Muscle of leg (tissue), 11 donors: Measurements from ENCODE around the gene OSBPL6. TPM values are rescaled to one million over a fixed set of nuclear protein-coding genes. Genes with fewer than 3 reads are reported as not detected.

Experiments used
- DNase-seq: peaks from one replicate; pipeline ENCODE4 v3.0.0; 2013
- H3K27ac ChIP-seq: one replicate; pipeline ENCODE4 v1.5.1; 2013; ENCODE audit warnings: mild to moderate bottlenecking, low read length, control low read depth
- H3K27me3 ChIP-seq: one replicate; pipeline ENCODE4 v1.6.1; 2013; ENCODE audit warnings: low read length; ENCODE audit not compliant: control insufficient read depth, insufficient read depth
- H3K36me3 ChIP-seq: one replicate; pipeline ENCODE4 v1.6.1; 2013; ENCODE audit warnings: low read length; ENCODE audit not compliant: control insufficient read depth, insufficient read depth
- H3K4me1 ChIP-seq: one replicate; pipeline ENCODE4 v1.6.1; 2013; ENCODE audit warnings: low read length; ENCODE audit not compliant: control insufficient read depth, insufficient read depth
- H3K4me3 ChIP-seq: one replicate; pipeline ENCODE4 v1.5.1; 2013; ENCODE audit warnings: low read length, control low read depth
- H3K9me3 ChIP-seq: replicated peaks from 2 replicates; pipeline ENCODE4 v1.6.1; 2013; ENCODE audit warnings: low read depth, low read length; ENCODE audit not compliant: control insufficient read depth
- WGBS: methylation state at CpG from one replicate; pipeline ENCODE4 v1.1.5; 2013; ENCODE audit warnings: missing lambda C conversion rate; ENCODE audit not compliant: insufficient coverage; 5-methylcytosine and 5-hydroxymethylcytosine counted together
- polyA plus RNA-seq, 8 donors: library from polyadenylated mRNA; unstranded; fragments of 120-200 nt; gene quantifications; one replicate each; pipeline versions ENCODE4 v1.2.1 to v1.2.3, GENCODE V29; 2013; ENCODE audit warnings: inconsistent platforms in 1 of 8, low replicate concordance in 1 of 8; ENCODE audit not compliant: insufficient read length in 8 of 8, insufficient read depth in 1 of 8
- total RNA-seq: library from RNA; stranded (reverse); fragments of 120-200 nt; gene quantifications from one replicate; pipeline ENCODE4 v1.2.4, GENCODE V29; 2013

OSBPL6 gene
- total and polyA plus RNA-seq, 9 donors: 3.3 to 9.5 (median 5.4) TPM

- H3K27ac ChIP-seq: no peak overlapping the region
- H3K4me1 ChIP-seq: no peaks in the 10 kb centered on the region
- no CpG with 5 or more reads among the region's 3 CpGs for WGBS
- no peak for DNase-seq
- no peaks in the 10 kb centered on the region for H3K9me3 ChIP-seq
- H3K36me3 ChIP-seq: no peaks in the 10 kb centered on the region
- no peaks in the 10 kb centered on the region for H3K27me3 ChIP-seq
- no peak overlapping the region for H3K4me3 ChIP-seq
Observed at GRCh38 chr2:178233428-178233827, 39.1 kb downstream of the OSBPL6 start.

- H3K27ac ChIP-seq: no peak overlapping the region
Observed at GRCh38 chr2:178234648-178235047, 40.3 kb downstream of the OSBPL6 start.

GRCh38 chr2:178237488-178238153, 43.3 kb downstream of the OSBPL6 start:
- Histone ChIP-seq H3K9me3 (no peaks in the 10 kb centered on the region), H3K36me3 (no peaks in the 10 kb centered on the region), H3K27ac (no peak overlapping the region), H3K4me3 (no peak overlapping the region), H3K27me3 (no peaks in the 10 kb centered on the region), H3K4me1 (peaks cover 4% of the 10 kb centered on the region)
- DNase-seq: no peak
- 100% methylated on average over 1 of the region's 1 CpG for WGBS

More at GRCh38 chr2:178234648-178235047, 40.3 kb downstream of the OSBPL6 start:
- H3K36me3 ChIP-seq: no peaks in the 10 kb centered on the region
- no CpG with 5 or more reads among the region's 1 CpG for WGBS
- H3K9me3 ChIP-seq: no peaks in the 10 kb centered on the region
- H3K4me3 ChIP-seq: no peak overlapping the region
- no peaks in the 10 kb centered on the region for H3K27me3 ChIP-seq
- DNase-seq: no peak
- H3K4me1 ChIP-seq: no peaks in the 10 kb centered on the region

GRCh38 chr2:178238154-178238521, 43.8 kb downstream of the OSBPL6 start:
- DNase-seq: no peak
- WGBS: 89% methylated on average over 3 of the region's 4 CpGs
- Histone ChIP-seq H3K27ac (no peak overlapping the region), H3K9me3 (no peaks in the 10 kb centered on the region), H3K4me3 (no peak overlapping the region), H3K36me3 (no peaks in the 10 kb centered on the region), H3K4me1 (peaks cover 6% of the 10 kb centered on the region), H3K27me3 (no peaks in the 10 kb centered on the region)

- H3K9me3 ChIP-seq: no peaks in the 10 kb centered on the region
- H3K36me3 ChIP-seq: no peaks in the 10 kb centered on the region
- 20% methylated on average over 1 of the region's 2 CpGs for WGBS
- no peak for DNase-seq
- no peak overlapping the region for H3K27ac ChIP-seq
- H3K27me3 ChIP-seq: no peaks in the 10 kb centered on the region
- peaks cover 10% of the 10 kb centered on the region for H3K4me1 ChIP-seq
- no peak overlapping the region for H3K4me3 ChIP-seq
Observed at GRCh38 chr2:178238750-178239149, 44.4 kb downstream of the OSBPL6 start.

- WGBS: no CpG with 5 or more reads among the region's 5 CpGs
- Histone ChIP-seq H3K4me1 (peaks cover 28% of the 10 kb centered on the region), H3K9me3 (no peaks in the 10 kb centered on the region), H3K4me3 (no peak overlapping the region), H3K36me3 (no peaks in the 10 kb centered on the region), H3K27ac (peak overlapping the region; percentile 87), H3K27me3 (no peaks in the 10 kb centered on the region)
- DNase-seq: peak; percentile 99
Observed at GRCh38 chr2:178241844-178242551, 47.7 kb downstream of the OSBPL6 start.

- Histone ChIP-seq H3K4me3 (no peak overlapping the region), H3K9me3 (no peaks in the 10 kb centered on the region), H3K27ac (peak overlapping the region; percentile 87), H3K27me3 (no peaks in the 10 kb centered on the region), H3K4me1 (peaks cover 31% of the 10 kb centered on the region), H3K36me3 (no peaks in the 10 kb centered on the region)
- no peak for DNase-seq
- WGBS: no CpG with 5 or more reads among the region's 2 CpGs
Observed at GRCh38 chr2:178242552-178242883, 48.2 kb downstream of the OSBPL6 start.

- Histone ChIP-seq H3K27ac (peak overlapping the region; percentile 63), H3K4me3 (no peak overlapping the region), H3K36me3 (no peaks in the 10 kb centered on the region), H3K27me3 (no peaks in the 10 kb centered on the region), H3K9me3 (no peaks in the 10 kb centered on the region), H3K4me1 (peaks cover 34% of the 10 kb centered on the region)
- WGBS: 100% methylated on average over 1 of the region's 1 CpG
- DNase-seq: no peak
Observed at GRCh38 chr2:178243961-178244360, 49.6 kb downstream of the OSBPL6 start.

- peak overlapping the region; percentile 67 for H3K27ac ChIP-seq
- 40% methylated on average over 1 of the region's 7 CpGs for WGBS
Observed at GRCh38 chr2:178244777-178245176, 50.5 kb downstream of the OSBPL6 start.

GRCh38 chr2:178246696-178247095, 52.4 kb downstream of the OSBPL6 start:
- no CpG with 5 or more reads among the region's 2 CpGs for WGBS
- no peaks in the 10 kb centered on the region for H3K36me3 ChIP-seq
- no peaks in the 10 kb centered on the region for H3K27me3 ChIP-seq
- H3K27ac ChIP-seq: peak overlapping the region; percentile 65
- no peak overlapping the region for H3K4me3 ChIP-seq
- DNase-seq: no peak
- H3K4me1 ChIP-seq: peaks cover 41% of the 10 kb centered on the region
- H3K9me3 ChIP-seq: no peaks in the 10 kb centered on the region

More at GRCh38 chr2:178244777-178245176, 50.5 kb downstream of the OSBPL6 start:
- DNase-seq: peak; percentile 77
- peaks cover 34% of the 10 kb centered on the region for H3K4me1 ChIP-seq
- H3K27me3 ChIP-seq: no peaks in the 10 kb centered on the region
- H3K36me3 ChIP-seq: no peaks in the 10 kb centered on the region
- H3K4me3 ChIP-seq: no peak overlapping the region
- no peaks in the 10 kb centered on the region for H3K9me3 ChIP-seq
